ENCODE data around the gene PGBD5. TPM values are rescaled to one million over a fixed set of nuclear protein-coding genes. Genes with fewer than 3 reads are reported as not detected.
"Not testable (repeated sequence)": the region's sequence is repeated elsewhere in the genome, so short reads cannot be mapped to it uniquely, and the experiment has no call there.

Gene PGBD5
- total RNA-seq, result under 1 TPM in 1 of 2 donors, not detected in 1; 0.03 TPM

GRCh38 chr1:230426246-230427093, at the start of gene PGBD5:
Gene PGBD5, minus strand, starts transcription at chr1:230426332. Its CDS starts 404 bp downstream, at chr1:230425928.
- DNase-seq (ENCODE audit: low spot score) (peak; percentile 70), ATAC-seq (peak; percentile 91 to 93)
- Mint-ChIP-seq H3K36me3 (peaks cover 7% of the 10 kb centered on the region), H3K4me3 (peak within 1 kb of the TSS; percentile 81), H3K27me3 (peaks cover 39 to 62% of the 10 kb centered on the region in 2 donors), H3K27ac (peak within 1 kb of the TSS in 1 of 2 donors; percentile 19), H3K4me1 (ENCODE audit: low read depth in 2 of 2) (peaks cover 17 to 19% of the 10 kb centered on the region in 2 donors), H3K9me3 (peaks cover 5% of the 10 kb centered on the region)

GRCh38 chr1:230474924-230475323, 48.8 kb upstream of the PGBD5 start:
- not testable (repeated sequence) for H3K4me3 Mint-ChIP-seq; ATAC-seq; H3K27ac Mint-ChIP-seq; H3K9me3 Mint-ChIP-seq; DNase-seq (ENCODE audit: low spot score); H3K4me1 Mint-ChIP-seq (ENCODE audit: low read depth in 2 of 2); H3K36me3 Mint-ChIP-seq
- H3K27me3 Mint-ChIP-seq, result peaks cover 33 to 54% of the 10 kb centered on the region in 2 donors

- not testable (repeated sequence) for H3K27ac Mint-ChIP-seq; H3K36me3 Mint-ChIP-seq; DNase-seq (ENCODE audit: low spot score); H3K9me3 Mint-ChIP-seq; H3K4me1 Mint-ChIP-seq (ENCODE audit: low read depth in 2 of 2); ATAC-seq; H3K4me3 Mint-ChIP-seq
- peaks cover 26 to 45% of the 10 kb centered on the region in 2 donors for H3K27me3 Mint-ChIP-seq
These were observed 44.6 kb upstream of the PGBD5 start for GRCh38 chr1:230470750-230471149.

GRCh38 chr1:230469271-230469670, 43.1 kb upstream of the PGBD5 start:
- Mint-ChIP-seq H3K36me3 (peaks cover 9% of the 10 kb centered on the region), H3K4me3 (no peak overlapping the region), H3K4me1 (ENCODE audit: low read depth in 2 of 2) (no peaks in the 10 kb centered on the region), H3K27me3 (peaks cover 21 to 32% of the 10 kb centered on the region in 2 donors), H3K27ac (no peak overlapping the region), H3K9me3 (peaks cover 7% of the 10 kb centered on the region)
- ATAC-seq (no peak), DNase-seq (ENCODE audit: low spot score) (no peak)

- Mint-ChIP-seq H3K9me3 (peaks cover 4% of the 10 kb centered on the region), H3K4me1 (ENCODE audit: low read depth in 2 of 2) (no peaks in the 10 kb centered on the region), H3K27ac (no peak overlapping the region), H3K36me3 (peaks cover 4% of the 10 kb centered on the region), H3K4me3 (no peak overlapping the region), H3K27me3 (peaks cover 16 to 19% of the 10 kb centered on the region in 2 donors)
- no peak for ATAC-seq
- DNase-seq (ENCODE audit: low spot score), result no peak
These were observed 39.6 kb upstream of the PGBD5 start for GRCh38 chr1:230465691-230466090.

GRCh38 chr1:230464671-230465070, 38.5 kb upstream of the PGBD5 start:
- Mint-ChIP-seq H3K4me3 (no peak overlapping the region), H3K27ac (no peak overlapping the region), H3K36me3 (peaks cover 4% of the 10 kb centered on the region), H3K9me3 (peaks cover 9% of the 10 kb centered on the region), H3K27me3 (peaks cover 22 to 25% of the 10 kb centered on the region in 2 donors), H3K4me1 (ENCODE audit: low read depth in 2 of 2) (no peaks in the 10 kb centered on the region)
- ATAC-seq (no peak), DNase-seq (ENCODE audit: low spot score) (no peak)

GRCh38 chr1:230463760-230464159, 37.6 kb upstream of the PGBD5 start:
- H3K36me3 Mint-ChIP-seq, result no peaks in the 10 kb centered on the region
- peaks cover 6% of the 10 kb centered on the region for H3K9me3 Mint-ChIP-seq
- no peak for DNase-seq (ENCODE audit: low spot score)
- no peak overlapping the region for H3K27ac Mint-ChIP-seq
- ATAC-seq, result no peak
- H3K4me1 Mint-ChIP-seq (ENCODE audit: low read depth in 2 of 2), result no peaks in the 10 kb centered on the region
- H3K27me3 Mint-ChIP-seq, result peaks cover 18 to 21% of the 10 kb centered on the region in 2 donors
- no peak overlapping the region for H3K4me3 Mint-ChIP-seq

- Mint-ChIP-seq H3K4me1 (ENCODE audit: low read depth in 2 of 2) (no peaks in the 10 kb centered on the region), H3K4me3 (no peak overlapping the region), H3K27ac (no peak overlapping the region), H3K36me3 (no peaks in the 10 kb centered on the region), H3K27me3 (peaks cover 18 to 22% of the 10 kb centered on the region in 2 donors), H3K9me3 (peaks cover 6% of the 10 kb centered on the region)
- ATAC-seq (no peak), DNase-seq (ENCODE audit: low spot score) (no peak)
These were observed 37.2 kb upstream of the PGBD5 start for GRCh38 chr1:230463326-230463725.

- peaks cover 6% of the 10 kb centered on the region for H3K9me3 Mint-ChIP-seq
- no peak for ATAC-seq
- H3K27ac Mint-ChIP-seq, result no peak overlapping the region
- no peaks in the 10 kb centered on the region for H3K36me3 Mint-ChIP-seq
- DNase-seq (ENCODE audit: low spot score), result no peak
- no peaks in the 10 kb centered on the region for H3K4me1 Mint-ChIP-seq (ENCODE audit: low read depth in 2 of 2)
- H3K4me3 Mint-ChIP-seq, result no peak overlapping the region
- H3K27me3 Mint-ChIP-seq, result peaks cover 30 to 33% of the 10 kb centered on the region in 2 donors
These were observed 33.3 kb upstream of the PGBD5 start for GRCh38 chr1:230459465-230459864.

- DNase-seq (ENCODE audit: low spot score), result no peak
- H3K27me3 Mint-ChIP-seq, result peaks cover 30 to 36% of the 10 kb centered on the region in 2 donors
- no peak overlapping the region for H3K27ac Mint-ChIP-seq
- no peak overlapping the region for H3K4me3 Mint-ChIP-seq
- no peaks in the 10 kb centered on the region for H3K36me3 Mint-ChIP-seq
- H3K9me3 Mint-ChIP-seq, result peaks cover 6% of the 10 kb centered on the region
- no peaks in the 10 kb centered on the region for H3K4me1 Mint-ChIP-seq (ENCODE audit: low read depth in 2 of 2)
- ATAC-seq, result no peak
These were observed 32.4 kb upstream of the PGBD5 start for GRCh38 chr1:230458509-230458908.

- ATAC-seq, result no peak
- peaks cover 33 to 42% of the 10 kb centered on the region in 2 donors for H3K27me3 Mint-ChIP-seq
- H3K27ac Mint-ChIP-seq, result no peak overlapping the region
- no peaks in the 10 kb centered on the region for H3K36me3 Mint-ChIP-seq
- H3K4me1 Mint-ChIP-seq (ENCODE audit: low read depth in 2 of 2), result no peaks in the 10 kb centered on the region
- H3K9me3 Mint-ChIP-seq, result peaks cover 6% of the 10 kb centered on the region
- no peak overlapping the region for H3K4me3 Mint-ChIP-seq
- no peak for DNase-seq (ENCODE audit: low spot score)
These were observed 30.3 kb upstream of the PGBD5 start for GRCh38 chr1:230456478-230456877.

- peaks cover 4% of the 10 kb centered on the region for H3K9me3 Mint-ChIP-seq
- no peak overlapping the region for H3K27ac Mint-ChIP-seq
- H3K4me3 Mint-ChIP-seq, result no peak overlapping the region
- no peaks in the 10 kb centered on the region for H3K4me1 Mint-ChIP-seq (ENCODE audit: low read depth in 2 of 2)
- no peak for DNase-seq (ENCODE audit: low spot score)
- H3K27me3 Mint-ChIP-seq, result peaks cover 26 to 33% of the 10 kb centered on the region in 2 donors
- ATAC-seq, result no peak
- H3K36me3 Mint-ChIP-seq, result no peaks in the 10 kb centered on the region
These were observed 29.2 kb upstream of the PGBD5 start for GRCh38 chr1:230455291-230455690.

- Mint-ChIP-seq H3K9me3 (no peaks in the 10 kb centered on the region), H3K4me3 (no peak overlapping the region), H3K27me3 (peaks cover 16 to 36% of the 10 kb centered on the region in 2 donors), H3K36me3 (no peaks in the 10 kb centered on the region), H3K4me1 (ENCODE audit: low read depth in 2 of 2) (no peaks in the 10 kb centered on the region), H3K27ac (no peak overlapping the region)
- no peak for ATAC-seq
- DNase-seq (ENCODE audit: low spot score), result no peak
These were observed 27.2 kb upstream of the PGBD5 start for GRCh38 chr1:230453377-230453776.

- Mint-ChIP-seq H3K27ac (no peak overlapping the region), H3K36me3 (no peaks in the 10 kb centered on the region)
These were observed 15.3 kb upstream of the PGBD5 start for GRCh38 chr1:230441183-230442029.

More at GRCh38 chr1:230441183-230442029, 15.3 kb upstream of the PGBD5 start:
- no peaks in the 10 kb centered on the region for H3K9me3 Mint-ChIP-seq
- no peak overlapping the region for H3K4me3 Mint-ChIP-seq
- DNase-seq (ENCODE audit: low spot score) (no peak), ATAC-seq (no peak)
- H3K27me3 Mint-ChIP-seq, result peaks cover 25% of the 10 kb centered on the region in 2 donors
- no peaks in the 10 kb centered on the region for H3K4me1 Mint-ChIP-seq (ENCODE audit: low read depth in 2 of 2)
